GM21367 (cell line): ENCODE measurements around the gene PPP3CB.

Experiments
- ATAC-seq: cut with Tn5 transposase; IDR thresholded peaks from one replicate; pipeline ENCODE4 v1.9.1; 2021; ENCODE audit not compliant: unreplicated experiment

PPP3CB gene

DNA sequence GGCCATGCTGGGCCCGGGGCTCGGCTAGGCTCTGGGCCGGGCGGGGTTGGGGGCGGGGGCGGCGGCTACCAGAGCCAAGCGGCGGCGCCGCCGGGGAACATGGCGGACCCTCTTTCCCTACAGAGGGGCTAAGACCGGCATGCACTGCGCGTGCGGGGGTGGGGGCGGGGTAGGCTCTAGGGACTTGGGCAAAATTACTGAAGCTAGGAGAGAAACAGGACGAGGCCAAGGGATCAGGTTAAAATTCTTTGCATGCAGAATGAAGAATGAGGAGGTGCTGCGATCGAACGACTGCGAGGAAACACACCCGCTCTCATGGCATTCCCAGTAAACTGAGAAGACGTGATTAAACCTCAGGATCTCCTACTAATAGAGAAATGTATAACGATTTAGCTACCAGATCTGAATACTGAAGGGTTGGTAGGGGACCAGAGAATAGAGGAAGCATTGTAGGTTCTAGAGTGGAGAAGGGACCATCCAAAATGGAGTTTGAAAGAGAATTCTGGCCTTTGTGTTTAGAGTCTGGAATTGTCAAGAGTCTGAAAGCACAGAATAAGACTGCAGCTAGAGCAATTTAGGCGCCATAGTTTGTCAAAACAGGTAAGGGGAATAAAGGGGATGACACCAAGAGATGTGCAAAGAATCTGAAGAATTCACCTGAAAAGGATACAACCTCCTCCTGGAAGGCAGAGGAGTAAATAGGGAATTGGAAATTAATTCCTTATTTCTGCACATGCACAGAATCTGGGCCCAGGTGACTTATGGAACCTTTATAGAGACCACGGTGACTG lies at the start of gene PPP3CB:
PPP3CB (minus strand) TSS at position 141 of the 791 bp plus-strand sequence; CDS start at position 6, 135 bp downstream.
- ATAC-seq: peak; percentile 52

DNA sequence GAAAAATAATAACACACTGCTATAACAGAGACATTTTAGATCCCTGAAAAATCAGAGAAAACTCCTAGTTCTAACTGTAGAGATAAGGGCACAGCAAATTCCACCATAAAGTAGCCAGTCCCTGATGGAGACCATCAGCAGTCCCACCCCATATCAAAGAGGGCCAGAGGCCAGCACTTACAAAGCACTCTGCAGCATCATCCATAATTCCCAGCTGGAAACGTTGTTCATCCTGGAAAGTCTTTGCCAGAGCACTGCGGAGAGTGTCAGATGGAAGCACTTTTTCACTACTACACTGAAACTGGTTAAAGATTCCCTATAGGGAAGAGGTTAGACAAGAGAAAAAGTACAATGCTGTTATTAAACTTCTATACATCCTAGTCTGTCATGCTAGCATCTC lies 49.5 kb upstream of the PPP3CB start:
- no peak for ATAC-seq

GRCh38 chr10:73537709-73538108 lies 41.9 kb upstream of the PPP3CB start:
- no peak for ATAC-seq

DNA sequence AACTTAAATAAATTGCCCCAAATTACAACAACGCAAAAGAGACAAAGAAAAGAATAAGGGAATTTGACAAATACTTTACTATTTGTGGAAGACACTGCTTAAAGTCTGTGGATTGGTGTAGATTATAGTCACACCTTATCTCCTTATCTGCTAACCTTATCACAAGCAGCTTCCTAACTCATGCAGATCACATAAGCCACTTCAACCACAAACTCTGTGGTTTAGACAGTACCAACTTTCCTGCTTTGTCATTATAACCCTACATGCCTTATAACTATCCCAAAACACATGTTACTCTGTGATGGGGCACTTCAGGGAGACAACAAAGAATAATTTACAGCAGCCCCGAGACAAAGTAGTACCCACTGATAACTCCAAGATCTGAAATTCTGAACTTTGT lies 41.5 kb upstream of the PPP3CB start:
- no peak for ATAC-seq

- ATAC-seq: no peak
Observed at GRCh38 chr10:73534857-73535256, 39.0 kb upstream of the PPP3CB start.

DNA sequence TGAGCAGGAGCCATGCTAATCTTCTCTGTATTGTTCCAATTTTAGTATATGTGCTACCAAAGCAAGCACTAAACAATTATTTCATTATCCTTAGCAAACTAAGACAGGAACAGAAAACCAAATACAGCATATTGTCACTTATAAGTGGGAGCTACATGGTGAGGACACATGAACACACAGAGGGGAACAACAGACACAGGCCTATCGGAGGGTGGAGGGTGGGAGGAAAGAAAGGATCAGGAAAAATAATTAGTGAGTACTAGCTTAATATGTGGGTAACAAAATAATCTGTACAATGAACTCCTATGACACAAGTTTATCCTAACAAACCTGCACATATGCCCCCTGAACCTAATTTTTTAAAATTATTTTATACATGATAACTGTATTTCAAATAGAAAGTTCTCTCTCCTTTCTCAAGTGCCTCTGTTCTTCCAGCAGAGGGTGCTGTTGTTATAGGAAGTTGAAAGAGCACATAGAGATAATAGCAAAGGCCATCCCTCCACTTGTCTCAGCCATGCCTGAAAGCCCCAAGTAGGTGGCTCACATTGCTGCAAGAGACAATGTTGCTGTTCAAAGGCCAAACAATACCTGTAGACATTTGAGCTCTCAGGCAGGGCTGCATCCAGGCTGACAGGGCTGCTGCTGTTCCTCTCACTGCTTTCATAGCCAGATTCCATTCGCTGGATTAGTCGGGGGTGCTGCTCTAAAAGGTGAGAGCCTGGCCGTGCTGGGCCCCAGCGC lies 33.4 kb upstream of the PPP3CB start:
- no peak for ATAC-seq

DNA sequence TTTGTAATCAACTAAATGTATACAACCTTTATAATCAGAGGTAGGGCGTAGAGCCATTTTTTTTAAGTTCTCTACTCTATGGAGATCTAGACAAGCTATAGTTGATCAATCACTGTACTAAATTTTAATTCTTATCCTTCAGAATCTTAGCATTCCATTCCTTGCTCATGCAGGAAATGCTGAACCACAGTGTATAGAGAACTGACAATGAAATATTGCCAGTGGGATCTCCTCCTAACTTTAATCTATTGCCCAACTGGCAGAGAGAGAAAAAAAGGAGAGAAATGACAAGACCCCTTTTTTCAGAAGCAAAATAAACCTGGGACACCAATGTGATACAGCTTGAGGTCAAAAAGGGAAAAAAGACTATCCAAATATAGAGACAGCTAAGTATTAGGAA lies 26.4 kb upstream of the PPP3CB start:
- no peak for ATAC-seq

- ATAC-seq: no peak
Observed at GRCh38 chr10:73519336-73519735, 23.5 kb upstream of the PPP3CB start.

- ATAC-seq: no peak
Observed at GRCh38 chr10:73517166-73517888, 21.5 kb upstream of the PPP3CB start.

DNA sequence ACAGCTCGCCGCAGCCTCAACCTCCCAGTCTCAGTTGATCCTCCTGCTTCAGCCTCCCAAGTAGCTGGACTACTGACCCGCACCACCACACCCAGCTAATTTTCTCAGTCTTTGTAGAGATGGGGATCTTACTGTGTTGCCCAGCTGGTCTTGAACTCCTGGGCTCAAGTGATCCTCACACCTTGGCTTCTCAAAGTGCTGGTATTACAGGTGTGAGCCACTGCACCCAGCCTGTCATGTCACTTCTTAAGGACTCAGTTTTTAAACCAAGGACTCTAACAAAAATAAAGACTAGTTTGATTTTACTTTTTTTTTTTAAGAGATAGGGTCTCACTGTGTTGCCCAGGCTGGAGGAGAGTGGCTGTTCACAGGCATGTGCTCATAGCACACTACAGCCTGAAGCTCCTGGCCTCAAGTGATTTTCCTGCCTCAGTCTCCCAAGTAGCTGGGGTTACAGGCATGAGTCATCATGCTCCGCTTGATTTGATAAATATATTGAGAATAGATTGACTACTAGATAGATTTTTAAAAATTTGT lies 16.5 kb upstream of the PPP3CB start:
- no peak for ATAC-seq

DNA sequence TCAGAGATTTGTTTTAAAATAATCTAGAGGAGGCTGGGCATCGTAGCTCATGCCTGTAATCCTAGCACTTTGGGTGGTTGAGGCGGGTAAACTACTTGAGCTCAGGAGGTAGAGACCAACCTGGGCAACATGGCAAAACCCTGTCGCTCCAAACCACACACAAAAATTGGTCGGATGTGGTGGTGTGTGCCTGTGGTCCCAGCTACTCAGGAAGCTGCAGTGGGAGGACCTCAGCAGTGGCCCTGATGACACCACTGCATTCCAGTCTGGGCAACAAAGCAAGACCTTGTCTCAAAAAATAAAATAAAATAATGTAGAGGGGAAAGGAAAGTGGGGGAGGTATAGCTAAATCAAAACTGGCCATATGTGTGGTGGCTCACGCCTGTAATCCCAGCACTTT lies 13.9 kb upstream of the PPP3CB start:
- no peak for ATAC-seq

- no peak for ATAC-seq
Observed at GRCh38 chr10:73506491-73506890, 10.7 kb upstream of the PPP3CB start.

DNA sequence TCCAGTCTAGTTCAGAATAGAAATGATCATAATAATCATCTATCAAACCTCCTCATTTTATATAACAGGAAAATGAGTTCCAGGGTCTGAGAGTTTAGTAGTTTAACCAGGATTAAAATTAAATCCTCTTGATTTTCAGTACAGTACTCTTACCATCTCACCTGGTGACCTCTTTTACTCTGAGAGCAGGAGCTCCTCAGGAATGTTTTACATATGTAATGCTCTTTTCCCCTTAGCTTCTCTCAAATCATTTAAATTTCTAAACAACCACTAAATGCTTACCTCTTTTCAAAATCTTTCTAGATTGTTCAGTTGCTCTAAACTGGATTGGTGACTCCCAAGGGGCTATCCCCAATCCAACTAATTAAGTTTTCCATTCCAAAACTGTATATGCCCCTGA lies 10.2 kb upstream of the PPP3CB start:
- no peak for ATAC-seq

- no peak for ATAC-seq
Observed at GRCh38 chr10:73503037-73503436, 7.2 kb upstream of the PPP3CB start.

DNA sequence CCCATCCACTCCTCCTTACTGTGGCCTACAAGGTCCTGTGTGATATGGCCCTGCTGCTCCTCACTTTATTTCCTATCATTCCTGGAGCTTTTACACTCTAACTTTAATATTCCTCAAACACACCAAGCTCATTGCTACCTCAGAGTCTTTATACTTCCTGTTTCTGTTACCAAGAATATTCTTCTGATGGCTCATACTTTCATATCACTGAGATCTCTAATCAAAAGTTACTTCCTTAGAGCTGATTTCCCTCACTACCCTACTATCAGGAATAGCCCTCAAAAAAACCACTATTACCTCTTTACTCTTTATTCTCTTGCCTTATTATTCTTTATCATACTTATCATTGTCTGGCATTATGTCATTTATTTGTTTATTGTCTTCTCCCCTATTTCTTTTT lies 5.8 kb upstream of the PPP3CB start:
- ATAC-seq: no peak

DNA sequence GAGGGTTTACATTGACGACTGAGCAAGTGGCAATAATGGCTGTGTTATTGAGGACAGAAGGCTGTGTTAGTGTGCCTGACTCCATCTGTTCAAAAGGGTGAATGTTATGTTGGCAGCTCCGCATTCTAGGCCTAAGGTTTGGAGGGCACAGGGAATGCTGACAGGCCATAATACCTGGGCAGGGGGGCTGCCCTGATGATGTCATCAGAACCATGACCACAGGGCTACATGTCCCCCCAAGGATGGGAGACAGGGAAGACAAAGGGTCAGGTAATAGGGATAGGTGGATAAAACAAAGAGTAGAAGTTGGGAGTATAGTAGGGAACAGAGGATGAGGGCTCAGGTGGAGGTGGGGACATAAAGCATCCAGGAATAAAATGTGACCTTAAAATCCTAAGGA lies 1.8 kb upstream of the PPP3CB start:
- no peak for ATAC-seq

DNA sequence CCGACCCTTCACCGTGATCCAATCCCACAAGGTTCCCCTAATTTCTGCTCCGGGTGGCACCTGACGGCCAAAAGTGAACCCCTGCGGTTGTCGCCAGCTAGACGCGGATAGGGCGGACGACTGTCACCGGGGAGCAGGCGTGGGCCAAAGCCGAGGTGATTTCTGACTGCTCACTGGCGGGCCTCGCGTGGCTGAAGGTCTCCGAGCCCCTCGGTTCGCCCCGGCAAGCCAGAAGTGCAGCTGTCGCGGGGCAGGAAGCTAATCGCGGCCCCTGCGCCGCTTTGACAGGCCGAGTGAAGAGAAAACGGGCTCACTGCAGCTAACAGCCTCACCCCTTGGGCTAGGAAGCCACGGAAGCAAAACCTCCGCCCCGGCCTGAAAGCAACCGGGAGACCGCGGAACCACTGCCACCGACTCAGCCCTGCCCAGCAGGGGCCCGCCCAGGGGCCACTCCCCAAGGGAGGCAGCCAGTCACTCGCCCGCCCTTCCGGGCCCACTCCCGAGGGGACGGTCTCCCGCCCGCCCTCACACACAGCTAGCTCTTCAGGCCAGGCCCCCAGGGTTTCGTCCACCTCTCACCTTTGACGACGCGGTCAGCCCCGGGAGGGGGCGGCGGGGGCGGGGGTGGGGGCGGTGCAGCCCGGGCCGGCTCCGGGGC lies 469 bp downstream of the PPP3CB start:
- peak; percentile 91 for ATAC-seq

DNA sequence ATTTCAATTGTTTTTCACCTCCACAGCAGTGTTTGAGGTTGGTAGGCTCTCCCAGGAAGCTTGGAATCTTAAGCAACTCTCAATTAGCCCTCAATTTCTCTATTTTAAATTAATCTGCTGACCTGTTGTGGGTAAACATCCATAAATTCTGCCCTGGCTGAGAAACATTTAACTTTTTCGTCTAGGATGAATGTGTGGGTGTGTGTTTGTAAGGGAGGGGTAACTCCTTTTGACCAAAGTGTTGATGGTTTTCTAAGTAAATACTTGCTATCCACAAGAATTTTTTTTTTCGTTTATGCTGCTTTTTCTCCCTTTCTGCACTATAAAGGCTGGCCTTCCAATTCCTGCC lies 973 bp downstream of the PPP3CB start:
- ATAC-seq: no peak

GRCh38 chr10:73494213-73494612 lies 1.6 kb downstream of the PPP3CB start:
- ATAC-seq: no peak

DNA sequence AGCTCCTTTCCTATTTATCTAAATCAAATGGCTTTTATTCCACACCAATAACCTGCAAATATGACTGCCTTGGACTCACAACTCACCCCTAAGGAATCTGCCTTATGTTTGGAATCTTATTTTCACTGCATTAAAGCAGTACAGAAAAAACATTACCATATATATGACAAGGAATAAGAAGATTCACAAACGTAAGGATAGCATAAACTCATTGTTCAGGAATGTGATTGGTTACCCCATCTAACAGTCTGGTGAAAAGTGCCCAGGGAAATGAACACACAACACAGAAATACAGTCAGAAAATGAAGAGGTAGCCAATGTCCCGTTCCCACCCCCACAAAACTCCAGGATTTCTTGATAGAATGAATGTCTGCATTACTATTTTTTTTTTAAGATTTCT lies 2.0 kb downstream of the PPP3CB start:
- ATAC-seq: no peak

- no peak for ATAC-seq
Observed at GRCh38 chr10:73486601-73487000, 9.2 kb downstream of the PPP3CB start.
